ENCODE measurements around the gene C3orf62.

Gene C3orf62

GRCh38 chr3:49263159-49263889, 13.7 kb downstream of the C3orf62 start:
- Histone ChIP-seq H3K27ac (no peak overlapping the region), H2AFZ (no peak overlapping the region), H3K27me3 (ENCODE audit: control insufficient read depth, insufficient read depth, low read length) (no peaks in the 10 kb centered on the region), H3K4me1 (no peaks in the 10 kb centered on the region), H3K4me2 (ENCODE audit: low read length) (no peak overlapping the region), H3K4me3 (ENCODE audit: low read depth, low read length) (no peak overlapping the region), H3K36me3 (ENCODE audit: control insufficient read depth, insufficient read depth, low read length) (no peaks in the 10 kb centered on the region), H3K9me3 (ENCODE audit: control insufficient read depth, low read length) (no peaks in the 10 kb centered on the region), H3K9ac (no peak overlapping the region), H3K79me2 (no peaks in the 10 kb centered on the region)
- no peak for TF ChIP-seq CTCF (IDR thresholded peaks at IDR 0.05)

- no peak overlapping the region for H2AFZ ChIP-seq
Observed at GRCh38 chr3:49260806-49261324, 16.2 kb downstream of the C3orf62 start.

GRCh38 chr3:49257187-49257586, 19.8 kb downstream of the C3orf62 start:
- Histone ChIP-seq H3K4me1 (no peaks in the 10 kb centered on the region), H3K4me3 (ENCODE audit: low read depth, low read length) (no peak overlapping the region), H3K9me3 (ENCODE audit: control insufficient read depth, low read length) (no peaks in the 10 kb centered on the region), H2AFZ (no peak overlapping the region), H3K4me2 (ENCODE audit: low read length) (no peak overlapping the region), H3K36me3 (ENCODE audit: control insufficient read depth, insufficient read depth, low read length) (no peaks in the 10 kb centered on the region), H3K27ac (no peak overlapping the region), H3K9ac (no peak overlapping the region), H3K27me3 (ENCODE audit: control insufficient read depth, insufficient read depth, low read length) (no peaks in the 10 kb centered on the region), H3K79me2 (no peaks in the 10 kb centered on the region)
- no peak for TF ChIP-seq CTCF (IDR thresholded peaks at IDR 0.05)

More at GRCh38 chr3:49260806-49261324, 16.2 kb downstream of the C3orf62 start:
- H3K4me2 ChIP-seq (ENCODE audit: low read length), result no peak overlapping the region
- no peaks in the 10 kb centered on the region for H3K4me1 ChIP-seq
- H3K4me3 ChIP-seq (ENCODE audit: low read depth, low read length), result no peak overlapping the region
- H3K36me3 ChIP-seq (ENCODE audit: control insufficient read depth, insufficient read depth, low read length), result no peaks in the 10 kb centered on the region
- no peaks in the 10 kb centered on the region for H3K27me3 ChIP-seq (ENCODE audit: control insufficient read depth, insufficient read depth, low read length)
- H3K9me3 ChIP-seq (ENCODE audit: control insufficient read depth, low read length), result no peaks in the 10 kb centered on the region
- H3K9ac ChIP-seq, result no peak overlapping the region
- TF ChIP-seq CTCF (IDR thresholded peaks at IDR 0.05), result no peak
- H3K27ac ChIP-seq, result no peak overlapping the region
- no peaks in the 10 kb centered on the region for H3K79me2 ChIP-seq

GRCh38 chr3:49255718-49256511, 21.1 kb downstream of the C3orf62 start:
- Histone ChIP-seq H3K27me3 (ENCODE audit: control insufficient read depth, insufficient read depth, low read length) (no peaks in the 10 kb centered on the region), H3K36me3 (ENCODE audit: control insufficient read depth, insufficient read depth, low read length) (no peaks in the 10 kb centered on the region), H2AFZ (no peak overlapping the region), H3K4me1 (no peaks in the 10 kb centered on the region), H3K4me2 (ENCODE audit: low read length) (no peak overlapping the region), H3K79me2 (no peaks in the 10 kb centered on the region), H3K9me3 (ENCODE audit: control insufficient read depth, low read length) (no peaks in the 10 kb centered on the region), H3K9ac (no peak overlapping the region), H3K27ac (no peak overlapping the region), H3K4me3 (ENCODE audit: low read depth, low read length) (no peak overlapping the region)
- no peak for TF ChIP-seq CTCF (IDR thresholded peaks at IDR 0.05)
